ENCODE results near the gene DHH.
"Not testable (repeated sequence)": the region's sequence is repeated elsewhere in the genome, so short reads cannot be mapped to it uniquely, and the experiment has no call there.

The DHH gene

GRCh38 chr12:49066120-49066519, 28.5 kb downstream of the DHH start:
- no peak for TF ChIP-seq CTCF (IDR thresholded peaks at IDR 0.05; ENCODE audit: low read depth, low read length)

GRCh38 chr12:49064767-49065152, 29.8 kb downstream of the DHH start:
- no peak for TF ChIP-seq CTCF (IDR thresholded peaks at IDR 0.05; ENCODE audit: low read depth, low read length)
- H3K36me3 ChIP-seq: no peaks in the 10 kb centered on the region; the same call in 1 of the 2 replicates
- H3K4me1 ChIP-seq: no peaks in the 10 kb centered on the region; the same call in 1 of the 2 replicates
- DNase-seq: no peak
- no peaks in the 10 kb centered on the region for H3K9me3 ChIP-seq
- no peaks in the 10 kb centered on the region for H3K27me3 ChIP-seq
- H3K4me3 ChIP-seq (ENCODE audit: low read depth, low read length): no peak overlapping the region

More at GRCh38 chr12:49066120-49066519, 28.5 kb downstream of the DHH start:
- Histone ChIP-seq H3K27me3 (no peaks in the 10 kb centered on the region), H3K9me3 (no peaks in the 10 kb centered on the region), H3K4me3 (ENCODE audit: low read depth, low read length) (no peak overlapping the region), H3K36me3 (no peaks in the 10 kb centered on the region), H3K4me1 (no peaks in the 10 kb centered on the region; the same call in 1 of the 2 replicates)
- DNase-seq: no peak

GRCh38 chr12:49061916-49062315, 32.7 kb downstream of the DHH start:
- not testable (repeated sequence) for H3K36me3 ChIP-seq; H3K27me3 ChIP-seq; H3K9me3 ChIP-seq; H3K4me3 ChIP-seq (ENCODE audit: low read depth, low read length); H3K4me1 ChIP-seq; DNase-seq

GRCh38 chr12:49061157-49061650, 33.4 kb downstream of the DHH start:
- no peak for DNase-seq
- Histone ChIP-seq H3K9me3 (no peaks in the 10 kb centered on the region), H3K4me3 (ENCODE audit: low read depth, low read length) (peak overlapping the region; percentile 95), H3K4me1 (no peaks in the 10 kb centered on the region; the same call in 1 of the 2 replicates), H3K36me3 (no peaks in the 10 kb centered on the region; the same call in 1 of the 2 replicates), H3K27me3 (no peaks in the 10 kb centered on the region)
- no peak for TF ChIP-seq CTCF (IDR thresholded peaks at IDR 0.05; ENCODE audit: low read depth, low read length)

- TF ChIP-seq CTCF (IDR thresholded peaks at IDR 0.05; ENCODE audit: low read depth, low read length): peak; percentile 32
- H3K4me3 ChIP-seq (ENCODE audit: low read depth, low read length): peak within 1 kb of the TSS; percentile 95
- no peaks in the 10 kb centered on the region for H3K9me3 ChIP-seq
- no peaks in the 10 kb centered on the region; the same call in 1 of the 2 replicates for H3K4me1 ChIP-seq
- H3K27me3 ChIP-seq: no peaks in the 10 kb centered on the region
- DNase-seq: peak; percentile 94
- H3K36me3 ChIP-seq: peaks cover 4% of the 10 kb centered on the region
Observed at GRCh38 chr12:49060237-49061156, 34.1 kb downstream of the DHH start, which contains the start of gene KMT2D. KMT2D (minus strand) TSS chr12:49060794; CDS start chr12:49055324, 5,470 bp downstream.

- Histone ChIP-seq H3K4me3 (ENCODE audit: low read depth, low read length) (peak overlapping the region; percentile 95), H3K4me1 (no peaks in the 10 kb centered on the region; the same call in 1 of the 2 replicates), H3K9me3 (no peaks in the 10 kb centered on the region), H3K27me3 (no peaks in the 10 kb centered on the region), H3K36me3 (peaks cover 13% of the 10 kb centered on the region)
- TF ChIP-seq CTCF (IDR thresholded peaks at IDR 0.05; ENCODE audit: low read depth, low read length): no peak
- no peak for DNase-seq
Observed at GRCh38 chr12:49059299-49060171, 35.1 kb downstream of the DHH start.
